HG03280 (cell line): Measurements from ENCODE around the gene NBEAL1.
"Not testable (repeated sequence)": the region's sequence is repeated elsewhere in the genome, so short reads cannot be mapped to it uniquely, and the experiment has no call there.

Experiments
- ATAC-seq: cut with Tn5 transposase; IDR thresholded peaks from one replicate; pipeline ENCODE4 v1.9.1; 2021; ENCODE audit warnings: mild to moderate bottlenecking, moderate library complexity; ENCODE audit not compliant: unreplicated experiment

NBEAL1 gene

GRCh38 chr2:203038586-203038985 lies 23.9 kb downstream of the NBEAL1 start:
- no peak for ATAC-seq

DNA sequence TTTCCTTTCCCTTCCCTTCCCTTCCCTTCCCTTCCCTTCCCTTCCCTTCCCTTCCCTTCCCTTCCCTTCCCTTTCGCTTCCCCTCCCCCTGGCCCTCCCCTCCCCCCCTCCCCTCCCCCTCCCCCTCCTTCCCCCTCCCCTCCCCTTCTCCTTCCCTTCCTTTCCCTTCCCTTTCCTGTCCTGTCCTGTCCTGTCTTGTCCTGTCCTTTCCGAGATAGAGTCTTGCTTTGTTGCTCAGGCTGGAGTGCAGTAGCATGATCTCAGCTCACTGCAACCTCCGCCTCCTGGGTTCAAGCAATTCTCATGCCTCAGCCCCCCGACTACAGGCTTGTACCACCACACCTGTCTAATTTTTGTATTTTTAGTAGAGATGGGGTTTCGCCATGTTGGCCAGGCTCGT lies 24.5 kb downstream of the NBEAL1 start:
- ATAC-seq: not testable (repeated sequence)

DNA sequence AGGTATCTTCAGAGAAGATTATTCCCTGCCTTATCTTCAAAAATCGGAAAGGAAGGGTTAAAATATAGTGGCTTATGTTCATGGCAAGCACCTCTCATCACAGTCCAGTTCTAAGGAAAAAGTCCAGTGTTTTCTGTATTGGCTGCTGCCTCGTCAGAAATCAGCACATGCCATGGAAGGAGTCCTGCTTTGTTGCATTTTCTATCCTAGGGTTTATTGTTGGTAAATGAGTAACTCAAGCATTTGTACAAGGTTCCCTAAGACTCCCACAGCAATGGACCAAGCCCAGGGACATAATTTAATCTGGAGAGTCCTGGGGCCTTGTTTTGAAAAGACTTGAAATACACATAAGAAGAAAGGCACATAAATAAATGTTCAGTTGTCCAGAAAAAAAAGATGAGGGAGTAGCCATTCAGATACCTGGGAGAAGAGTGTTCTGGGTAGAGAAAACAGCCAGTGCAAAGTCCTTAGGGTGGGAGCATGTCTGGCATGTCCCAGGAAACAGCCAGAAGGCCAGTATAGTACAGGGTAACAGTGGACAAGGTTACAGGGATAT lies 26.4 kb downstream of the NBEAL1 start:
- no peak for ATAC-seq

GRCh38 chr2:203042178-203042577 lies 27.5 kb downstream of the NBEAL1 start:
- ATAC-seq: no peak

DNA sequence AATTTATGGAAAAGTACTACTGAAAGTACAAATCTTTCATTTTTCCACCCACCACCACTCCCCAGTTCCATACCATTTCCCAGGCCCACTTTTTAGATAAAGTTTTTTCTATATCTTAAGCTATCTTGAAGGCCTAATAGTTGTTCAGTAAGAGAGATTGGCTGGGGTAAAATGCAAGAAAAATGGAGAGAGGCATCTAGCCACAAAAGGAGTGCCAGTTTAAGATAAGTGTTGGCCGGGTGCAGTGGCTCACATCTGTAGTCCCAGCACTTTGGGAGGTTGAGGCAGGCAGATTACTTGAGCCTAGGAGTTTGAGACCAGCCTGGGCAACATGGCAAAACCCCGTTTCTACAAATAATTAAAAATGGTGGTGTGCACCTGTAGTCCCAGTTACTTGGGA lies 28.6 kb downstream of the NBEAL1 start:
- ATAC-seq: no peak

DNA sequence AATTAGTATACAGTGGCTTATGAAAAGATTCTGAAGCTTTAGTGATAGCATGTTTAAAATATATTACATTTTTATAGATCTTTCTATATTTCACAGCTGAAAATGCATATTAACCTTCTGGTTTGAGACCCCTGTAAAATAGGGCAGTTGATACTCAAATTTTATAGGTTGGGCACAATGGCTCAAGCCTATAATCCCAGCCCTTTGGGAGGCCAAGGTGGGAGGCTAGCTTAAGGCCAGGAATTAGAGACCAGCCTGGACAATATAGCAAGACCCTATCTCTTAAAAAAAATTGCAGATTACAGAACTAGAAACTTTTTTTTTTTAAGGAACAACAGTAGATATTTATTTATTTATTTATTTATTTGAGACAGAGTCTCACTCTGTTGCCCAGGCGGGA lies 31.2 kb downstream of the NBEAL1 start:
- no peak for ATAC-seq

DNA sequence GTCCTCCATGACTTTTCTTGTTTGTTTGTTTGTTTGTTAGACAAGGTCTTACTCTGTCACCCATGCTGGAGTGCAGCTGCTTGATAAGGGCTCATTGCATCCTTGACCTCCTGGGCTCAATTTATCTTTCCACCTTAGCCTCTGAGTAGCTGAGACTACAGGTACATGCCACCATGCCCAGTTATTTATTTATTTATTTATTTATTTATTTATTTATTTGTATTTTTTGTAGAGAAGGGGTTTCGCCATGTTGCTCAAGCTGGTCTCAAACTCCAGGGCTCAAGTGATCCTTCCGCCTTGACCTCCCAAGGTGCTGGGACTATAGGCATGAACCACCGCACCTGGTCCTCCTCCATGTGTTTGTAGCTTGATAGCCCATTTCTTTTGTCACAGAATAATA lies 37.9 kb downstream of the NBEAL1 start:
- ATAC-seq: no peak

DNA sequence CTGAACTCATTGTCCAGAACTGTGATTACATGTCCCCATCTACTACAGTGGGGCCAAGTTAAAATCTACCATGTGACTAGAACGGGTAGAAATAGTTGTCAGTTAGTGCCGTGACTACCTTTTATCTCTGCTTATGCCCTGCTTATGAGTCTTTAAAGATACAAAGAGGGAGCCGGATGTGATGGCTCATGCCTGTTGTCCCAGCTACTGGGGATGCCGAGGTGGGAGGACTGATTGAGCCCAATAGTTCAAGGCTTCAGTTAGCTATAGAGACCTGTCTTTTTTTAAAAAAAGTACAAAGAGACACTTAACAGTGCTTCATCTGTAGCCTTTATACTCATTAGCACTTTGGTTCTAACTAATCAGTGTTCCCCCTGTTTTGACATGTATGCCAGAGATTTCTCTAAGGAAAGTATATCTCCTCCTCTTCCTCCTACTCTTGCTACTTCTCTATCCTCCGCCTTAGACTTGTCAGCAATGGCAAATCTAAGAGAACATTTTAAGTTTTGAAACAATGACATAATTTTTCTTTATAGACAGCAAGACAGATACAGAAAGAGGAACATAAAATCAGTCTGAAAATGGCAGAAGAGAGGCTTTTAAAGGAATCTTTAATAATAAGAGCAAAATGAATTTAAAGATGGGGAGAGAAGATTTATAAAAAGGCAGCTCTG lies 45.0 kb downstream of the NBEAL1 start:
- ATAC-seq: no peak

DNA sequence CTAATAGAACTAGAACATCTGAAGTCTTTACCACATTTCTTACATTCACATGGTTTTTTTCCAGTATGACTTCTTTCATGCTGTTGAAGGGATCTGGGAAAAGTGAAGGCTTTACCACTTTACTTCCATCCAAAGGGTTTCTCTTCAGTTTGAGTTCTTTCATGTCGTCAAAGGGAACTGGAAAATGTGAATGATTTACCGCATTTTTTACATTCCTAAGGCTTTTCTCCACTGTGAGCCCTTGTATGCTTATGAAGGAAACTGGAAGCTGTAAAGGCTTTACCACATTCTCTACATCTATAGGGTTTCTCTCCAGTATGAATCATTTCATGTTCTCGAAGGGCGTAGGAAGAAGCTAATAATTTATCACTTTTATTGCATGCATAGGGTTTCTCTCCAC lies 46.7 kb downstream of the NBEAL1 start:
- no peak for ATAC-seq

GRCh38 chr2:203062126-203062525 lies 47.5 kb downstream of the NBEAL1 start:
- ATAC-seq: no peak

DNA sequence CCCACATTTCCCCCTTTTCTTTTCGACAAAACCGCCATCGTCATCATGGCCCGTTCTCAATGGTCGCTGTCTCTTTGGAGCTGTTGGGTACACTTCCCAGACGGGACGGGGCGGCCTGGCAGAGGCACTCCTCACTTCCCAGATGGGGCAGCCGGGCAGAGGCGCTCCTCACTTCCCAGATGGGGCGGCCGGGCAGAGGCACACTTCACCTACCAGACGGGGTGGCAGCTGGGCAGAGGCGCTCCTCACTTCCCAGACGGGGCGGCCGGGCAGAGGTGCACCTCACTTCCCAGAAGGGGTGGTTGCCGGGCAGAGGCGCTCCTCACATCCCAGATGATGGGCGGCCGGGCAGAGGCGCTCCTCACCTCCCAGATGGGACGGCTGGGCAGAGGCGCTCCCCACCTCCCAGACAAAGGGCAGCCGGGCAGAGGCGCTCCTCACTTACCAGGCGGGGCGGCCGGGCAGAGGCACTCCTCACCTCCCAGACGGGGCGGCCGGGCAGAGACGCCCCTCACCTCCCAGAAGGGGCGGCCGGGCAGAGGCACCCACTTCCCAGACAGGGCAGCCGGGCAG lies 51.9 kb downstream of the NBEAL1 start:
- not testable (repeated sequence) for ATAC-seq

- no peak for ATAC-seq
Measured at GRCh38 chr2:203070701-203071100, 56.0 kb downstream of the NBEAL1 start.

GRCh38 chr2:203071148-203071547 lies 56.5 kb downstream of the NBEAL1 start:
- no peak for ATAC-seq

- no peak for ATAC-seq
Measured at GRCh38 chr2:203072371-203072770, 57.7 kb downstream of the NBEAL1 start.

GRCh38 chr2:203077451-203077850 lies 62.8 kb downstream of the NBEAL1 start:
- ATAC-seq: no peak

- no peak for ATAC-seq
Measured at GRCh38 chr2:203080447-203081045, 65.9 kb downstream of the NBEAL1 start.

GRCh38 chr2:203083328-203083727 lies 68.7 kb downstream of the NBEAL1 start:
- ATAC-seq: no peak

GRCh38 chr2:203086381-203086780 lies 71.7 kb downstream of the NBEAL1 start:
- not testable (repeated sequence) for ATAC-seq

GRCh38 chr2:203090721-203091120 lies 76.0 kb downstream of the NBEAL1 start:
- not testable (repeated sequence) for ATAC-seq

GRCh38 chr2:203097735-203098134 lies 83.1 kb downstream of the NBEAL1 start:
- no peak for ATAC-seq

GRCh38 chr2:203102357-203102756 lies 87.7 kb downstream of the NBEAL1 start:
- not testable (repeated sequence) for ATAC-seq

GRCh38 chr2:203104273-203104672 lies 89.6 kb downstream of the NBEAL1 start:
- no peak for ATAC-seq
